SK-N-SH treated with all-trans-retinoic acid at 6 μM for 48 hours (cell line): ENCODE results near the gene KLHL14.

Experiments
- ATAC-seq: fragments of 200-7000 bp; cut with Tn5 transposase; 3 replicates; pipeline ENCODE4 v1.9.1; 2020; ENCODE audit warnings: mild to moderate bottlenecking, moderate library complexity
- ARNTL ChIP-seq: fragments of 450-650 bp; formaldehyde crosslinking; IDR thresholded peaks from 2 replicates; pipeline ENCODE4 v1.5.0; 2020; ENCODE audit warnings: low read depth, mild to moderate bottlenecking, moderate library complexity, borderline replicate concordance
- BACH2 ChIP-seq: fragments of 250-450 bp; sonication (Bioruptor Pico); IDR thresholded peaks from 2 replicates; pipeline ENCODE4 v1.9.0; 2021; ENCODE audit warnings: mild to moderate bottlenecking, borderline replicate concordance
- CSDC2 ChIP-seq: fragments of 250-450 bp; sonication (Bioruptor Pico); IDR thresholded peaks from 2 replicates; pipeline ENCODE4 v1.5.0; 2020; ENCODE audit warnings: mild to moderate bottlenecking, moderate library complexity
- CSRNP3 ChIP-seq: fragments of 250-450 bp; sonication (Bioruptor Pico); IDR thresholded peaks from 2 replicates; pipeline ENCODE4 v1.5.1; 2021; ENCODE audit warnings: mild to moderate bottlenecking, moderate library complexity
- ESRRG ChIP-seq: fragments of 250-450 bp; sonication (Bioruptor Pico); IDR thresholded peaks from 2 replicates; pipeline ENCODE4 v1.6.1; 2021; ENCODE audit warnings: mild to moderate bottlenecking
- GLIS3 ChIP-seq: fragments of 250-450 bp; sonication (Bioruptor Pico); IDR thresholded peaks from 2 replicates; pipeline ENCODE4 v1.5.0; 2020; ENCODE audit warnings: mild to moderate bottlenecking, moderate library complexity
- ISL1 ChIP-seq: fragments of 250-450 bp; sonication (Bioruptor Pico); IDR thresholded peaks from 2 replicates; pipeline ENCODE4 v2.1.2; 2022; ENCODE audit warnings: mild to moderate bottlenecking, moderate library complexity
- OSR1 ChIP-seq: fragments of 250-450 bp; sonication (Bioruptor Pico); IDR thresholded peaks from 2 replicates; pipeline ENCODE4 v1.8.0; 2022; ENCODE audit warnings: moderate library complexity, mild to moderate bottlenecking, inconsistent platforms
- PATZ1 ChIP-seq: fragments of 250-450 bp; sonication (Bioruptor Pico); IDR thresholded peaks from 2 replicates; pipeline ENCODE4 v1.8.0; 2020; ENCODE audit warnings: mild to moderate bottlenecking, moderate library complexity, borderline replicate concordance
- PPARA ChIP-seq: fragments of 250-450 bp; sonication (Bioruptor Pico); IDR thresholded peaks from 2 replicates; pipeline ENCODE4 v1.5.0; 2020; ENCODE audit warnings: mild to moderate bottlenecking, borderline replicate concordance
- RARB ChIP-seq: fragments of 250-450 bp; sonication (Bioruptor Pico); IDR thresholded peaks from 2 replicates; pipeline ENCODE4 v1.8.0; 2021; ENCODE audit warnings: mild to moderate bottlenecking, moderate library complexity
- SNAI2 ChIP-seq: fragments of 250-450 bp; sonication (Bioruptor Pico); IDR thresholded peaks from 2 replicates; pipeline ENCODE4 v1.5.0; 2020; ENCODE audit warnings: mild to moderate bottlenecking, moderate library complexity
- TOX ChIP-seq: fragments of 250-450 bp; sonication (Bioruptor Pico); IDR thresholded peaks from 2 replicates; pipeline ENCODE4 v1.8.0; 2021; ENCODE audit warnings: mild to moderate bottlenecking, moderate library complexity, borderline replicate concordance
- TSHZ2 ChIP-seq: fragments of 250-450 bp; sonication (Bioruptor Pico); IDR thresholded peaks from 2 replicates; pipeline ENCODE4 v1.5.0; 2020; ENCODE audit warnings: mild to moderate bottlenecking, moderate library complexity
- ZC3H10 ChIP-seq: fragments of 250-450 bp; sonication (Bioruptor Pico); IDR thresholded peaks from 2 replicates; pipeline ENCODE4 v1.5.1; 2021; ENCODE audit warnings: mild to moderate bottlenecking, moderate library complexity
- ZFP3 ChIP-seq: fragments of 250-450 bp; sonication (Bioruptor Pico); IDR thresholded peaks from 2 replicates; pipeline ENCODE4 v1.5.0; 2020; ENCODE audit warnings: mild to moderate bottlenecking, moderate library complexity
- ZFP30 ChIP-seq: fragments of 450-650 bp; formaldehyde crosslinking; IDR thresholded peaks from 2 replicates; pipeline ENCODE4 v1.5.0; 2022; ENCODE audit warnings: mild to moderate bottlenecking, moderate library complexity
- ZNF565 ChIP-seq: fragments of 450-650 bp; formaldehyde crosslinking; conservative IDR thresholded peaks from 2 replicates; pipeline ENCODE4 v1.5.0; 2020; ENCODE audit warnings: low read depth, mild to moderate bottlenecking, moderate library complexity
- ZNF70 ChIP-seq: fragments of 450-650 bp; formaldehyde crosslinking; IDR thresholded peaks from 2 replicates; pipeline ENCODE4 v1.5.0; 2020; ENCODE audit warnings: mild to moderate bottlenecking, moderate library complexity
- ZNF8 ChIP-seq: fragments of 450-650 bp; formaldehyde crosslinking; IDR thresholded peaks from 2 replicates; pipeline ENCODE4 v1.5.0; 2020; ENCODE audit warnings: mild to moderate bottlenecking, moderate library complexity
- TF ChIP-seq, protein P1 (sequence below): fragments of 250-450 bp; sonication (Bioruptor Pico); IDR thresholded peaks from 2 replicates; pipeline ENCODE4 v1.5.1; 2020; ENCODE audit warnings: low read depth, mild to moderate bottlenecking, moderate library complexity

KLHL14 gene

GRCh38 chr18:32810314-32810713, 37.5 kb upstream of the KLHL14 start:
- TF ChIP-seq PPARA (CRISPR knock-in tag) = no peak
- no peak for TF ChIP-seq CSRNP3 (CRISPR knock-in tag)
- no peak for TF ChIP-seq ZFP30
- TF ChIP-seq ZC3H10 (CRISPR knock-in tag) = no peak
- TF ChIP-seq TOX (CRISPR knock-in tag) = no peak
- no peak for TF ChIP-seq ARNTL (CRISPR knock-in tag)
- no peak for TF ChIP-seq ESRRG (CRISPR knock-in tag)
- TF ChIP-seq ISL1 (CRISPR knock-in tag) = no peak
- no peak for TF ChIP-seq PATZ1 (CRISPR knock-in tag)
- no peak for TF ChIP-seq BACH2 (CRISPR knock-in tag)
- no peak for TF ChIP-seq ZFP3
- TF ChIP-seq TSHZ2 (CRISPR knock-in tag) = no peak
- ATAC-seq = no peak

DNA sequence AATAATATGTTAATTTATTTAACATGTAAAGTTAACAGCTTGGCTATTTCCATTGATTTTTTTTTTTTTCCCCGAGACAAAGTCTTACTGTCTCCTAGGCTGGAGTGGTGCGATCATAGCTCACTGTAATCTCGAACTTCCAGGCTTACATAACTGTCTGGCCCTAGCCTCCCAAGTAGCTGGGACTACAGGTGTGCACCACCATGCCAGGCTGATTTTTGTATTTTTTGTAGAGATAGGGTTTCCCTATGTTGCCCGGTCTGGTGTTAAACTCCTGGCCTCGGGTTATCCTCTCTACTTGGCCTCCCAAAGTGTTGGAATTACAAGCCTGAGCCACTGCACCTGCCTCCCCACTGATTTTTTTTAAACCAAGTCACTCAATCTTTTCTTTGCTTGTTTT, 32.5 kb upstream of the KLHL14 start:
- TF ChIP-seq ZFP30 (no peak), ESRRG (CRISPR knock-in tag) (no peak), ZC3H10 (CRISPR knock-in tag) (no peak), ARNTL (CRISPR knock-in tag) (no peak), RARB (CRISPR knock-in tag) (no peak), TSHZ2 (CRISPR knock-in tag) (no peak), CSRNP3 (CRISPR knock-in tag) (no peak), SNAI2 (CRISPR knock-in tag) (no peak), TOX (CRISPR knock-in tag) (no peak), ZNF8 (CRISPR knock-in tag) (no peak), CSDC2 (CRISPR knock-in tag) (no peak), GLIS3 (no peak), OSR1 (CRISPR knock-in tag) (no peak), ZNF70 (CRISPR knock-in tag) (no peak), ZNF565 (CRISPR knock-in tag) (no peak), ZFP3 (no peak)
- TF ChIP-seq, protein P1, sequence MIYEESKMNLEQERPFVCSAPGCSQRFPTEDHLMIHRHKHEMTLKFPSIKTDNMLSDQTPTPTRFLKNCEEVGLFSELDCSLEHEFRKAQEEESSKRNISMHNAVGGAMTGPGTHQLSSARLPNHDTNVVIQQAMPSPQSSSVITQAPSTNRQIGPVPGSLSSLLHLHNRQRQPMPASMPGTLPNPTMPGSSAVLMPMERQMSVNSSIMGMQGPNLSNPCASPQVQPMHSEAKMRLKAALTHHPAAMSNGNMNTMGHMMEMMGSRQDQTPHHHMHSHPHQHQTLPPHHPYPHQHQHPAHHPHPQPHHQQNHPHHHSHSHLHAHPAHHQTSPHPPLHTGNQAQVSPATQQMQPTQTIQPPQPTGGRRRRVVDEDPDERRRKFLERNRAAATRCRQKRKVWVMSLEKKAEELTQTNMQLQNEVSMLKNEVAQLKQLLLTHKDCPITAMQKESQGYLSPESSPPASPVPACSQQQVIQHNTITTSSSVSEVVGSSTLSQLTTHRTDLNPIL = no peak
- no peak for ATAC-seq
